NCI-H146 (cell line): ENCODE data around the gene KCNF1.

Experiments used
- DNase-seq: peaks from one replicate; lab custom pipeline; 2025; lab: John Stamatoyannopoulos, UW

KCNF1 gene

GRCh38 chr2:10880586-10881321, 31.0 kb upstream of the KCNF1 start:
- no peak for DNase-seq

GRCh38 chr2:10882568-10882967, 29.2 kb upstream of the KCNF1 start:
- no peak for DNase-seq

- no peak for DNase-seq
Measured at GRCh38 chr2:10883066-10883465, 28.7 kb upstream of the KCNF1 start.

- DNase-seq: peak; percentile 69
Measured at GRCh38 chr2:10883801-10884478, 27.8 kb upstream of the KCNF1 start.

- peak; percentile 80 for DNase-seq
Measured at GRCh38 chr2:10884574-10884975, 27.2 kb upstream of the KCNF1 start.

- DNase-seq: peak; percentile 7
Measured at GRCh38 chr2:10885094-10885860, 26.5 kb upstream of the KCNF1 start.

GRCh38 chr2:10887476-10887875, 24.3 kb upstream of the KCNF1 start:
- peak; percentile 56 for DNase-seq

- DNase-seq: peak; percentile 79
Measured at GRCh38 chr2:10889651-10890215, 22.0 kb upstream of the KCNF1 start.

- DNase-seq: no peak
Measured at GRCh38 chr2:10890706-10891270, 20.9 kb upstream of the KCNF1 start.

GRCh38 chr2:10891390-10891789, 20.3 kb upstream of the KCNF1 start:
- no peak for DNase-seq

- DNase-seq: no peak
Measured at GRCh38 chr2:10891848-10892247, 19.9 kb upstream of the KCNF1 start.

GRCh38 chr2:10892316-10892715, 19.4 kb upstream of the KCNF1 start:
- DNase-seq: no peak

GRCh38 chr2:10892796-10893350, 18.9 kb upstream of the KCNF1 start:
- no peak for DNase-seq

- DNase-seq: no peak
Measured at GRCh38 chr2:10894264-10894935, 17.3 kb upstream of the KCNF1 start.

GRCh38 chr2:10895231-10895630, 16.5 kb upstream of the KCNF1 start:
- DNase-seq: no peak

- DNase-seq: no peak
Measured at GRCh38 chr2:10897956-10898355, 13.8 kb upstream of the KCNF1 start.

- DNase-seq: peak; percentile 42
Measured at GRCh38 chr2:10900216-10901109, 11.3 kb upstream of the KCNF1 start.

- DNase-seq: no peak
Measured at GRCh38 chr2:10901160-10901939, 10.4 kb upstream of the KCNF1 start.

GRCh38 chr2:10903861-10904210, 7.9 kb upstream of the KCNF1 start:
- DNase-seq: no peak

- no peak for DNase-seq
Measured at GRCh38 chr2:10904455-10904854, 7.3 kb upstream of the KCNF1 start.
